ENCODE results near the gene AMFR.

DNA sequence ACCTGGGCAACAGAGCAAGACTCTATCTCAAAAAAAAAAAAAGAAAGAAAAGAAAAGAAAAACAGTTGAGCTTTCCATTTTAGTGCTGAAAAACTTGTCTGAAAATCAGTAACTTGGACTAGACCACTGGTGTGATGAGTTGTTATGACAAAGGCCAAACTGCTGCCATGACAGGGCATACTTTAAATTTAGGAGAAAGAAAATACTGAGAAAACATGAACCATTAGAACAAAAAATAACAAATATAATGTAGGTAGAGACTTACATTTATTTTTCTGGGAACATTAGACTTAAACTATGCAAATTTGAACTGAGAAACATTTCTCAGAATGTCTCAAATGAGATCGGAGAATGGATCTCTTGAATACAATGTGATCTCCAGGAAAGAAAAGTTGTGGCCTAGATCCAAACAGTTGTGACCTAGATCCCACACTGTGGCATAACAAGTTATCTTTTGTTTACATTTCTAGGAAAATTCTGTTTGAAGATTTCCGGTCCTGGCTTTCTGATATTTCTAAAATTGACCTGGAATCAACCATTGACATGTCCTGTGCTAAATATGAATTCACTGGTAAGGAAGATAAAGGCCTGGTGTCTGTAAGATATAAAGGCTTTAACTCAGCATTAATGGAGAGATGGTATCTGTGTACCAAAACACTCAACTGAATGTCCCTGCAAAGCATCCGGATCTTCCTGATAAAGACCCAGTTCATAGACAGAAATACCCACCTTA lies 36.9 kb upstream of the AMFR start:
- TF ChIP-seq CTCF (conservative IDR thresholded peaks at IDR 0.05) (no peak), EZH2 (IDR thresholded peaks at IDR 0.05; ENCODE audit: low read depth) (no peak)
